22Rv1 (cell line): ENCODE results near the gene ETV1.

Source experiments
- ZFX ChIP-seq: fragments of 450-650 bp; IDR thresholded peaks from 2 replicates; pipeline ENCODE4 v1.6.1; 2017; ENCODE audit warnings: antibody characterized with exemption, borderline replicate concordance
- TF ChIP-seq, protein P1 (sequence below): fragments of 450-650 bp; IDR thresholded peaks from 2 replicates; pipeline ENCODE4 v1.5.1; 2017; ENCODE audit warnings: mild to moderate bottlenecking

DNA sequence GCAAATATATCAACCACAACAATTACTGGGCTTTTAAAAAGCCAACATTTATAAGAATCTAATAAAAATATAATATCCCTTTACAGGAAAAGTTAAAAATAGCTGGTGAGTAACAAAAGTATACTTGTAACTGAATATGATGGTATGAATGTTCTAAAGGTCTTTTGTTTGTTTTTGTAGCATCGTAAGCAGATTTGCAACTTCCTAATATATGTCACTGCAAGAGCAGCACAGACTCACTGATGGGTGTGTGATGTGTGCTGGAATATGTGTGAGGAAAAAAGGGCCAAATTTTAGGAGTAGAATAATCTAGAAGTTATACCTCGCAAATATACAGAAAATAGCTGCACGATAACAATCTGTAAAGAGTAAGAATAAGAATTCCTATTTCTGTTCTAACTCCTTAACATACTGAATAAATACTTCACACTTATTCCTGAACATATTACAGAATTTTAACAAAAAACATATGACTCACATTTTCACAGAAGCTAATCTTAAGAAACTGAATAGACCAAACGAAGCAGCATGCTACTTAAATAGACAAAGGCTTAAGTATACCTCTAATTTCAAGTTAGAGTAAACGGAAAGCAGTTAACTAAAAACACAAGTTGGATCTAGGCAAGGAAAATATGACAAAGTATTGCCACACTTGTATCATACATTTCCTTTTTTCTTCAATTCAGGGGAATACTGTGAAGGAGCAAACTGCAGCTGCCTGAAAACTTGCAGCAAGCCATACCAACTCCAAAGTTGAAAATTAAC, 9.6 kb downstream of the ETV1 start:
- TF ChIP-seq, protein P1, sequence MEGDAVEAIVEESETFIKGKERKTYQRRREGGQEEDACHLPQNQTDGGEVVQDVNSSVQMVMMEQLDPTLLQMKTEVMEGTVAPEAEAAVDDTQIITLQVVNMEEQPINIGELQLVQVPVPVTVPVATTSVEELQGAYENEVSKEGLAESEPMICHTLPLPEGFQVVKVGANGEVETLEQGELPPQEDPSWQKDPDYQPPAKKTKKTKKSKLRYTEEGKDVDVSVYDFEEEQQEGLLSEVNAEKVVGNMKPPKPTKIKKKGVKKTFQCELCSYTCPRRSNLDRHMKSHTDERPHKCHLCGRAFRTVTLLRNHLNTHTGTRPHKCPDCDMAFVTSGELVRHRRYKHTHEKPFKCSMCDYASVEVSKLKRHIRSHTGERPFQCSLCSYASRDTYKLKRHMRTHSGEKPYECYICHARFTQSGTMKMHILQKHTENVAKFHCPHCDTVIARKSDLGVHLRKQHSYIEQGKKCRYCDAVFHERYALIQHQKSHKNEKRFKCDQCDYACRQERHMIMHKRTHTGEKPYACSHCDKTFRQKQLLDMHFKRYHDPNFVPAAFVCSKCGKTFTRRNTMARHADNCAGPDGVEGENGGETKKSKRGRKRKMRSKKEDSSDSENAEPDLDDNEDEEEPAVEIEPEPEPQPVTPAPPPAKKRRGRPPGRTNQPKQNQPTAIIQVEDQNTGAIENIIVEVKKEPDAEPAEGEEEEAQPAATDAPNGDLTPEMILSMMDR = no peak
- TF ChIP-seq ZFX = no peak
